ENCODE measurements around the gene SRSF5.

Gene SRSF5

DNA sequence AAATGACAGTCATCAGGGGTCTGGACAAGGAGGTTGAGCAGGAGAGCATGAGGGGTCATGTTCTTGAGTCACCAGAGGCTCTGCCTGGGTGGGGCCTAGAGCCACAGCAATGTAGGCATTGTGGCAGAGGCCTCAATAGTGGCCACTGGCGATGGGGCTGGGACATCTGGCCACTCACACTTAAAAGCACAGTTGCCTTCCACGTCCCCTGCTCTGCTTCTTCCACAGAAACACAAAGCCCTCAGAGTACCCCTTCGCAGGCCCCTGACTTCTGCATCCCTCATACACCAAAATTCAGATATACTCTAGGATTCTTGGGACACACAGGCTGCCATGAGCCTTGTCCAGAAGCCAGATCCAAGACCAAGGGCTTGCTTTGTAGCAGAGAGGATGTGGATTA, 27.8 kb downstream of the SRSF5 start:
- Mint-ChIP-seq H3K4me3 (no peak overlapping the region), H3K4me1 (no peaks in the 10 kb centered on the region), H3K9me3 (no peaks in the 10 kb centered on the region), H3K27ac (no peak overlapping the region), H3K27me3 (ENCODE audit: low read depth) (peaks cover 7% of the 10 kb centered on the region), H3K36me3 (ENCODE audit: low read depth) (no peaks in the 10 kb centered on the region)
- TF ChIP-seq, protein P1, sequence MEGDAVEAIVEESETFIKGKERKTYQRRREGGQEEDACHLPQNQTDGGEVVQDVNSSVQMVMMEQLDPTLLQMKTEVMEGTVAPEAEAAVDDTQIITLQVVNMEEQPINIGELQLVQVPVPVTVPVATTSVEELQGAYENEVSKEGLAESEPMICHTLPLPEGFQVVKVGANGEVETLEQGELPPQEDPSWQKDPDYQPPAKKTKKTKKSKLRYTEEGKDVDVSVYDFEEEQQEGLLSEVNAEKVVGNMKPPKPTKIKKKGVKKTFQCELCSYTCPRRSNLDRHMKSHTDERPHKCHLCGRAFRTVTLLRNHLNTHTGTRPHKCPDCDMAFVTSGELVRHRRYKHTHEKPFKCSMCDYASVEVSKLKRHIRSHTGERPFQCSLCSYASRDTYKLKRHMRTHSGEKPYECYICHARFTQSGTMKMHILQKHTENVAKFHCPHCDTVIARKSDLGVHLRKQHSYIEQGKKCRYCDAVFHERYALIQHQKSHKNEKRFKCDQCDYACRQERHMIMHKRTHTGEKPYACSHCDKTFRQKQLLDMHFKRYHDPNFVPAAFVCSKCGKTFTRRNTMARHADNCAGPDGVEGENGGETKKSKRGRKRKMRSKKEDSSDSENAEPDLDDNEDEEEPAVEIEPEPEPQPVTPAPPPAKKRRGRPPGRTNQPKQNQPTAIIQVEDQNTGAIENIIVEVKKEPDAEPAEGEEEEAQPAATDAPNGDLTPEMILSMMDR (IDR thresholded peaks at IDR 0.05; ENCODE audit: unreplicated experiment in 3 of 3) = no peak

- Mint-ChIP-seq H3K4me3 (no peak overlapping the region), H3K27ac (no peak overlapping the region), H3K27me3 (ENCODE audit: low read depth) (peaks cover 7% of the 10 kb centered on the region), H3K36me3 (ENCODE audit: low read depth) (no peaks in the 10 kb centered on the region), H3K9me3 (no peaks in the 10 kb centered on the region), H3K4me1 (no peaks in the 10 kb centered on the region)
- TF ChIP-seq, protein P1 (IDR thresholded peaks at IDR 0.05; ENCODE audit: unreplicated experiment in 3 of 3) = no peak
Observed at GRCh38 chr14:69795691-69796090, 28.7 kb downstream of the SRSF5 start.

DNA sequence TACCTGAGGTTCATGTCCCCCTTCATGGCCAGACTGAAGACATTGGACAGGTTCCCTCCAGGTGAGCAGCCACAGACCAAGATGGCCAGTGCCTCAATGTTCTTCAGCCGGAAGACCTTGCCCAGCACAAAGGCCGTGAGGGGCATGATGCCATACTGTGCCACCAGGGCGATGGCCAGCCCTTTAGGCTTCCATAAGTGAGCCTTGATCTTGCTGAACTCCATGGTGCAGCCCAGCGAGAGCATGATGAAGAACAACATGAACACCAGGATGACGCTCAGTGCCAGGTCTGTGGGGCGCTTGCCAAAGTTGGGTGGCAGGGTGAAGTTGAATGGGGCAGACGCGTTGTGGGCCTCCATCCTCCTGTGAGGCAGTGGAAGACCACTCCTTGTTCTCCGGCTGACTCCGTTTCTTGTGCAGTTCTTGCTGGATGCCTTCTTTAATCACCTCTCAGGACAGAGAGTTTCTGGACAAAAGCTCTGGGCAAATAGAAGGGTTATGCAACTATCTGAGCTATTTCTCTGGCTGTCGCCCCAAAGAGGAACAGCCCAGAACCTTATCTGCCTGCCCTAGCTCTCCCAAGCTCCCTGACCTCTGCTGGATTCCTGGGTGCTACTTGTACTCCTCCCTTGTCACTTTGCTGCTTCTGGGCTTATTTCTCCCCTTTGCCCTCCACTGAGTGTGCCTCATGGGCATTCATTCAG, 30.0 kb downstream of the SRSF5 start, which contains the start of gene SLC10A1:
TSS of gene SLC10A1 (minus strand) at position 445 of the 704 bp plus-strand sequence. CDS start at position 359, 86 bp downstream.
- H3K4me3 Mint-ChIP-seq = no peak within 1 kb of the TSS
- no peaks in the 10 kb centered on the region for H3K9me3 Mint-ChIP-seq
- TF ChIP-seq, protein P1 (IDR thresholded peaks at IDR 0.05; ENCODE audit: unreplicated experiment in 3 of 3) = no peak
- H3K4me1 Mint-ChIP-seq = no peaks in the 10 kb centered on the region
- H3K27me3 Mint-ChIP-seq (ENCODE audit: low read depth) = peaks cover 7% of the 10 kb centered on the region
- H3K27ac Mint-ChIP-seq = no peak within 1 kb of the TSS
- no peaks in the 10 kb centered on the region for H3K36me3 Mint-ChIP-seq (ENCODE audit: low read depth)

- Mint-ChIP-seq H3K27ac (no peak overlapping the region), H3K4me3 (no peak overlapping the region), H3K36me3 (ENCODE audit: low read depth) (no peaks in the 10 kb centered on the region), H3K27me3 (ENCODE audit: low read depth) (peaks cover 10% of the 10 kb centered on the region), H3K9me3 (no peaks in the 10 kb centered on the region), H3K4me1 (no peaks in the 10 kb centered on the region)
- TF ChIP-seq, protein P1 (IDR thresholded peaks at IDR 0.05; ENCODE audit: unreplicated experiment in 3 of 3) = no peak
Observed at GRCh38 chr14:69797573-69798338, 30.8 kb downstream of the SRSF5 start.

DNA sequence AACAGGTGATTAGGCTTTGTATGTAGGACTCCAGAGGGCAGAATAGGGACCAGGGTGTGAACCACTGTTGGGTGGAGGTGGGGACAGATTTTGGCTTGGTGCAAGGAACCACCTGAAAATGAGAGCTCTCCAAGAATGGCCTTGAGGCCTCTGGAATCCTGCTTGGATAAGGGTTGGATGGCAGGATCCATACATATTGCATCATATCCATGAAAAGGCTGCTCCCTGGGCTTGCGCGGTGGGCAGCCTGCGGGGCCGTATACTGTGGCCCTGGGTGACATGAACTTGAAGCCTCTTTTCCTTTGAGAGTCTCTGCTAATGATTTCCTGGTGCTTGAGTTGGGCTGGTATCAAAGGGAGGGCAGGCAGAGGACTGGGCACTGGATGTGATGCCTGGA, 31.4 kb downstream of the SRSF5 start:
- TF ChIP-seq, protein P1 (IDR thresholded peaks at IDR 0.05; ENCODE audit: unreplicated experiment in 3 of 3) = no peak
- Mint-ChIP-seq H3K27ac (no peak overlapping the region), H3K27me3 (ENCODE audit: low read depth) (peaks cover 10% of the 10 kb centered on the region), H3K36me3 (ENCODE audit: low read depth) (no peaks in the 10 kb centered on the region), H3K4me3 (no peak overlapping the region), H3K9me3 (no peaks in the 10 kb centered on the region), H3K4me1 (no peaks in the 10 kb centered on the region)

Data from nephron (organoid).